D721Med (cell line): ENCODE measurements around the gene ANGPTL5.

Source experiments
- DNase-seq: peaks from one replicate; pipeline ENCODE4 v3.0.0; 2011; ENCODE audit warnings: low spot score; ENCODE audit not compliant: insufficient read length
- FAIRE-seq: peaks from 2 replicates; lab custom pipeline; 2011; peaks lifted over from hg19 to GRCh38; lab: Jason Lieb, UNC
- CTCF ChIP-seq: IDR thresholded peaks from 2 replicates; pipeline ENCODE4 v1.5.1; 2012; ENCODE audit warnings: mild to moderate bottlenecking, control low read depth; ENCODE audit not compliant: insufficient read depth; ENCODE audit errors: missing control alignments

ANGPTL5 gene

DNA sequence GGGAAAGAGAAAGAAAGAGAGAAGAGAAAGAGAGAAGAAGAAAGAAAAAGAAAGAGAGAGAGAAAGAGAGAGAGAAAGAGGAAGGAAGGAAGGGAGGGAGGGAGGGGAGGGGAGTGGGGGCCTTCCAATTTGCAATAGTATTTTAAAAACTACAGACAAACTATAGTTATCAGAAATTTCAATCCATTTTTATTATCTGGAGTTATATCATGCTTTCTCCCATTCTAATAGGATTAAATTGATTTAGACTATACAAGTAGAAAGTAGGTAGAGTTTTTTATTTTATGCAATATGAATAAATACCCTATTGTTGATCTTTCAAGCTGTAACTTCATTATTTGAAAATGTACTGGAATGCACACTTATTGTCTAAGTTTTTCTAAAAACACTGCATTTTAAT lies 71.7 kb downstream of the ANGPTL5 start:
- no peak for FAIRE-seq
- no peak for DNase-seq
- no peak for TF ChIP-seq CTCF

DNA sequence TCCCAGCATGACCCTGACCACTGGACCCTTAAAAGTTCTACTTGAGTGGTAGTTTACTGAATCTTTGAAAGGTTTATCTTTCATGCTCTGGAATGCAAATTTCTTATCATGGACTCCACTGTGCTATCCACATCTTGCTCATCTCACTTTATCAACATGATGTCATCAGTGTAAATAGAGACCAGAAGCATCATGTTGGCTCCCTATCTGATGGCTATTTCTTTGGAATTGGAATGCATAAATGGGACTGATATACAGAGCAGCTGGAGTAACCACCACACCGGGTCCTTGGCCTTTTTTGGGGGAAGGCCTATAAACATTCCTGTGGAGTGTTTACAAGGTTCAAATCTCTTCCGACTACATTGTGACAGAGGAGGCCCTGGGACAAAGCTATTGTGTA lies 75.6 kb downstream of the ANGPTL5 start:
- no peak for TF ChIP-seq CTCF
- FAIRE-seq (no peak), DNase-seq (no peak)
